T follicular helper cell (primary cell): Measurements from ENCODE around the gene CYFIP2.
A peak's percentile ranks its signal among the peaks of the same experiment; 100 is the strongest.

Source experiments
- DNase-seq: peaks from one replicate; pipeline ENCODE4 v3.0.0-alpha.2; 2020; ENCODE audit warnings: low read depth

CYFIP2 gene

GRCh38 chr5:157258450-157258849 lies 7.5 kb upstream of the CYFIP2 start:
- no peak for DNase-seq

- DNase-seq: no peak
Measured at GRCh38 chr5:157259699-157260098, 6.2 kb upstream of the CYFIP2 start.

- DNase-seq: no peak
Measured at GRCh38 chr5:157263496-157264090, 2.3 kb upstream of the CYFIP2 start.

- peak; percentile 38 for DNase-seq
Measured at GRCh38 chr5:157266286-157267007, 524 bp downstream of the CYFIP2 start.

GRCh38 chr5:157267025-157267424 lies 1.1 kb downstream of the CYFIP2 start:
- no peak for DNase-seq

GRCh38 chr5:157267761-157268480 lies 2.0 kb downstream of the CYFIP2 start:
- no peak for DNase-seq

GRCh38 chr5:157269165-157269671 lies 3.3 kb downstream of the CYFIP2 start:
- no peak for DNase-seq

GRCh38 chr5:157269761-157270272 lies 3.9 kb downstream of the CYFIP2 start:
- DNase-seq: no peak

GRCh38 chr5:157270771-157271170 lies 4.8 kb downstream of the CYFIP2 start:
- no peak for DNase-seq

- DNase-seq: peak; percentile 84
Measured at GRCh38 chr5:157271740-157272271, 5.9 kb downstream of the CYFIP2 start.

GRCh38 chr5:157273131-157273556 lies 7.2 kb downstream of the CYFIP2 start:
- DNase-seq: no peak

- DNase-seq: no peak
Measured at GRCh38 chr5:157275403-157275802, 9.5 kb downstream of the CYFIP2 start.

- DNase-seq: no peak
Measured at GRCh38 chr5:157278319-157279037, 12.6 kb downstream of the CYFIP2 start.

GRCh38 chr5:157279605-157280239 lies 13.8 kb downstream of the CYFIP2 start:
- no peak for DNase-seq

GRCh38 chr5:157280927-157281326 lies 15.0 kb downstream of the CYFIP2 start:
- no peak for DNase-seq

GRCh38 chr5:157282150-157282549 lies 16.2 kb downstream of the CYFIP2 start:
- DNase-seq: no peak

- DNase-seq: no peak
Measured at GRCh38 chr5:157283434-157283833, 17.5 kb downstream of the CYFIP2 start.

- DNase-seq: no peak
Measured at GRCh38 chr5:157284458-157285212, 18.7 kb downstream of the CYFIP2 start.

GRCh38 chr5:157285310-157286035 lies 19.6 kb downstream of the CYFIP2 start:
- DNase-seq: no peak

GRCh38 chr5:157286761-157287211 lies 20.9 kb downstream of the CYFIP2 start:
- no peak for DNase-seq
